HG03025 (cell line): ENCODE results near the gene SIK3.

Source experiments
- ATAC-seq: cut with Tn5 transposase; IDR thresholded peaks from one replicate; pipeline ENCODE4 v1.9.1; 2021; ENCODE audit warnings: mild to moderate bottlenecking, moderate library complexity; ENCODE audit not compliant: unreplicated experiment, low FRiP score

The SIK3 gene

GRCh38 chr11:116833491-116833815 lies 264.8 kb downstream of the SIK3 start:
- no peak for ATAC-seq

GRCh38 chr11:116832350-116833290 lies 265.6 kb downstream of the SIK3 start:
- ATAC-seq: no peak

- ATAC-seq: no peak
Measured at GRCh38 chr11:116831790-116832349, 266.4 kb downstream of the SIK3 start.

GRCh38 chr11:116830184-116830912 lies 267.9 kb downstream of the SIK3 start:
- ATAC-seq: no peak

- ATAC-seq: no peak
Measured at GRCh38 chr11:116829525-116830183, 268.6 kb downstream of the SIK3 start, which contains the start of gene APOC3. Gene APOC3 (plus strand): TSS chr11:116829907. CDS start chr11:116830583, 676 bp downstream.

GRCh38 chr11:116828632-116829524 lies 269.4 kb downstream of the SIK3 start:
- no peak for ATAC-seq

- ATAC-seq: no peak
Measured at GRCh38 chr11:116827461-116827860, 270.8 kb downstream of the SIK3 start.

- no peak for ATAC-seq
Measured at GRCh38 chr11:116826751-116827431, 271.3 kb downstream of the SIK3 start.

- no peak for ATAC-seq
Measured at GRCh38 chr11:116825854-116826750, 272.1 kb downstream of the SIK3 start.

GRCh38 chr11:116825434-116825833 lies 272.8 kb downstream of the SIK3 start:
- ATAC-seq: no peak

GRCh38 chr11:116823031-116823843 lies 275.0 kb downstream of the SIK3 start, which contains the start of gene APOA4:
Gene APOA4 (minus strand): TSS chr11:116823304. CDS start chr11:116823191, 113 bp downstream.
- ATAC-seq: no peak

GRCh38 chr11:116822575-116822974 lies 275.7 kb downstream of the SIK3 start:
- ATAC-seq: no peak

- no peak for ATAC-seq
Measured at GRCh38 chr11:116821050-116821918, 276.9 kb downstream of the SIK3 start.

GRCh38 chr11:116819049-116819448 lies 279.2 kb downstream of the SIK3 start:
- no peak for ATAC-seq

- ATAC-seq: no peak
Measured at GRCh38 chr11:116814502-116814901, 283.7 kb downstream of the SIK3 start.

GRCh38 chr11:116813781-116814471 lies 284.3 kb downstream of the SIK3 start:
- no peak for ATAC-seq
